K562 (cell line): ENCODE measurements around the gene PIGV. TPM values are rescaled to one million over a fixed set of nuclear protein-coding genes. Genes with fewer than 3 reads are reported as not detected.
A peak's percentile ranks its signal among the peaks of the same experiment; 100 is the strongest.

Source experiments
- ATF3 ChIP-seq, 2 experiments: fragments of 450-650 bp in 1 of 2; sonication (generic) in 1 of 2; formaldehyde crosslinking in 1 of 2; IDR thresholded peaks in 1 of 2; conservative IDR thresholded peaks in 1 of 2; 2 replicates each; pipeline versions ENCODE4 v1.6.1 to v1.8.1; 2016 to 2023; ENCODE audit warnings: mild to moderate bottlenecking in 2 of 2, moderate library complexity in 2 of 2, inconsistent platforms in 1 of 2, missing genetic modification reagents in 1 of 2
- CTBP1 ChIP-seq: fragments of 450-650 bp; IDR thresholded peaks from 2 replicates; pipeline ENCODE4 v1.6.1; 2016; ENCODE audit warnings: borderline replicate concordance
- HDAC8 ChIP-seq: fragments of 450-650 bp; IDR thresholded peaks from 2 replicates; pipeline ENCODE4 v1.6.1; 2016; ENCODE audit warnings: mild to moderate bottlenecking, missing genetic modification characterization, moderate library complexity, missing compliant biosample characterization
- HMGN3 ChIP-seq: IDR thresholded peaks from 2 replicates; pipeline ENCODE4 v1.6.1; 2011; ENCODE audit warnings: borderline replicate concordance, low read depth, mild to moderate bottlenecking, mixed read lengths, low read length; ENCODE audit not compliant: insufficient read length; ENCODE audit errors: extremely low read depth
- KDM2B ChIP-seq: fragments of 250-450 bp; sonication (Bioruptor Pico); IDR thresholded peaks from 2 replicates; pipeline ENCODE4 v1.8.0; 2021; ENCODE audit warnings: mild to moderate bottlenecking, moderate library complexity
- KLF1 ChIP-seq: fragments of 450-650 bp; IDR thresholded peaks from 2 replicates; pipeline ENCODE4 v1.6.1; 2016; ENCODE audit warnings: missing genetic modification characterization, missing compliant biosample characterization
- MCM3 ChIP-seq: fragments of 450-650 bp; IDR thresholded peaks from 2 replicates; pipeline ENCODE4 v1.6.1; 2016
- NR1H2 ChIP-seq: sonication (generic); formaldehyde crosslinking; IDR thresholded peaks from 2 replicates; pipeline ENCODE4 v1.4.0; 2020; ENCODE audit warnings: mild to moderate bottlenecking, missing genetic modification reagents
- POLR2G ChIP-seq: fragments of 200-400 bp; formaldehyde crosslinking; IDR thresholded peaks from 2 replicates; pipeline ENCODE4 v1.6.1; 2017; ENCODE audit warnings: low read depth, mild to moderate bottlenecking, antibody characterized with exemption, low read length, moderate library complexity
- RREB1 ChIP-seq: fragments of 250-450 bp; sonication (Bioruptor Pico); IDR thresholded peaks from 2 replicates; pipeline ENCODE4 v1.4.0; 2020
- SIN3B ChIP-seq: fragments of 450-650 bp; IDR thresholded peaks from 2 replicates; pipeline ENCODE4 v1.6.1; 2017; ENCODE audit warnings: low read depth, mild to moderate bottlenecking, moderate library complexity
- SMAD3 ChIP-seq: fragments of 450-650 bp; formaldehyde crosslinking; conservative IDR thresholded peaks from 2 replicates; pipeline ENCODE4 v1.4.0; 2020; ENCODE audit warnings: mild to moderate bottlenecking
- TAF7 ChIP-seq: fragments of 450-650 bp; IDR thresholded peaks from 2 replicates; pipeline ENCODE4 v1.6.1; 2016; ENCODE audit warnings: missing genetic modification characterization, missing compliant biosample characterization
- THRB ChIP-seq: fragments of 450-650 bp; formaldehyde crosslinking; conservative IDR thresholded peaks from 2 replicates; pipeline ENCODE4 v1.4.0; 2022; ENCODE audit warnings: mild to moderate bottlenecking, missing genetic modification characterization
- ZBTB7A ChIP-seq: IDR thresholded peaks from 2 replicates; pipeline ENCODE4 v1.6.1; 2011; ENCODE audit warnings: low read depth, mild to moderate bottlenecking, low read length, moderate library complexity, borderline replicate concordance; ENCODE audit not compliant: control insufficient read depth
- ZFP91 ChIP-seq: sonication (generic); formaldehyde crosslinking; IDR thresholded peaks from 2 replicates; pipeline ENCODE4 v1.8.0; 2022; ENCODE audit warnings: mild to moderate bottlenecking, missing genetic modification reagents
- ZNF24 ChIP-seq: fragments of 450-650 bp; IDR thresholded peaks from 2 replicates; pipeline ENCODE4 v1.6.1; 2016
- polyA plus RNA-seq, 8 experiments: library from polyadenylated mRNA; depleted of rRNA in 4 of 8; stranded (reverse) in 5 of 8; unstranded in 3 of 8; fragments of >200 nt; fragmentation: Nextera tagmentation in 2 of 8; fragmentation: Illumina TruSeq in 1 of 8; extraction: Ambion mirVana in 2 of 8; extraction: Trizol in 1 of 8; gene quantifications; 2 replicates each; pipeline versions ENCODE4 v1.2.1 to v1.2.3, GENCODE V29; 2011 to 2014; ENCODE audit warnings: inconsistent platforms in 1 of 8, missing spikeins in 1 of 8
- total RNA-seq, 7 experiments: library from RNA; depleted of rRNA in 6 of 7; stranded (reverse); fragments of >200 nt in 6 of 7; fragmentation: Illumina TruSeq in 2 of 7; extraction: Trizol in 2 of 7; gene quantifications; 2 replicates each; pipeline versions ENCODE4 v1.2.1 to v1.2.3, GENCODE V29; 2011 to 2021; ENCODE audit warnings: low replicate concordance in 1 of 7

Gene PIGV
- total and polyA plus RNA-seq, 9 of the 15 experiments (the other 6 are each of a cell fraction or from before 2014, with no cell fraction given): 8.4 to 21.8 (median 11.7) TPM

- peak; percentile 89 for TF ChIP-seq ZBTB7A
- no peak for TF ChIP-seq NR1H2 (CRISPR knock-in tag)
- peak; percentile 38; the same call in 1 of the 2 replicates for TF ChIP-seq ZNF24
- no peak for TF ChIP-seq ATF3 (IDR thresholded peaks at IDR 0.05)
- peak; percentile 19; the same call in 1 of the 2 replicates for TF ChIP-seq ATF3 (CRISPR knock-in tag; conservative IDR thresholded peaks at IDR 0.05)
- 0 out of 2 replicates have a peak, but pooled peaks have one; percentile 4 for TF ChIP-seq HDAC8 (tag)
- no peak for TF ChIP-seq MCM3
- TF ChIP-seq KDM2B: 0 out of 2 replicates have a peak, but pooled peaks have one; percentile 61
- TF ChIP-seq SMAD3 (CRISPR knock-in tag): no peak
- TF ChIP-seq KLF1 (tag): peak; percentile 80
- 0 out of 2 replicates have a peak, but pooled peaks have one; percentile 24 for TF ChIP-seq RREB1 (CRISPR knock-in tag)
- peak; percentile 63; the same call in 1 of the 2 replicates for TF ChIP-seq CTBP1
- peak; percentile 61 for TF ChIP-seq SIN3B
- TF ChIP-seq ZFP91: no peak; the same call in 1 of the 2 replicates
- TF ChIP-seq POLR2G: peak; percentile 97
- TF ChIP-seq HMGN3: peak; percentile 81
- TF ChIP-seq THRB (CRISPR knock-in tag): 0 out of 2 replicates have a peak, but pooled peaks have one; percentile 24
- peak; percentile 68; the same call in 1 of the 2 replicates for TF ChIP-seq TAF7 (tag)
These were observed at the start of gene PIGV (continued) for GRCh38 chr1:26787706-26788514.
